ENCODE data around the gene THSD7B. TPM values are rescaled to one million over a fixed set of nuclear protein-coding genes. Genes with fewer than 3 reads are reported as not detected.
A peak's percentile ranks its signal among the peaks of the same experiment; 100 is the strongest.

THSD7B gene
- total RNA-seq, 1 donor from 2014 or later = not detected

DNA sequence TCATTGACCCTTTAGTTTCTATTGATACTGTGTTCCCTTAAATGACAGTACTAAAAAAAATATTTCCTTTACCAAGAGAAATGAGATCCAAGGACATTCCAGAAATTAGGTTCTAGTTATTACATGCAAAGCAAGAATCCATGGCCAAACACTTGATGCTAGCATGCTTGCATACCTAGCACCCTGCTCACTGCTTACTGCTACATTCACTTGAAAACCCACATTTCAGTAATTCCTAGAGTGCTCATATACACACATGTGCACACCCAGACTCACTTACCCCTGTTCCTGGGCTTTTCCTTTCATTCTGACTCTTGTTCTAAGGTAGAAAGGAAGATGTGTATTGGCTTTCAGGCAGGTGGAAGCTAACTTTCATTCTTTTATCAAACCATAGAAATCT lies 395.9 kb downstream of the THSD7B start:
- no peak for FAIRE-seq
- TF ChIP-seq, protein P1, sequence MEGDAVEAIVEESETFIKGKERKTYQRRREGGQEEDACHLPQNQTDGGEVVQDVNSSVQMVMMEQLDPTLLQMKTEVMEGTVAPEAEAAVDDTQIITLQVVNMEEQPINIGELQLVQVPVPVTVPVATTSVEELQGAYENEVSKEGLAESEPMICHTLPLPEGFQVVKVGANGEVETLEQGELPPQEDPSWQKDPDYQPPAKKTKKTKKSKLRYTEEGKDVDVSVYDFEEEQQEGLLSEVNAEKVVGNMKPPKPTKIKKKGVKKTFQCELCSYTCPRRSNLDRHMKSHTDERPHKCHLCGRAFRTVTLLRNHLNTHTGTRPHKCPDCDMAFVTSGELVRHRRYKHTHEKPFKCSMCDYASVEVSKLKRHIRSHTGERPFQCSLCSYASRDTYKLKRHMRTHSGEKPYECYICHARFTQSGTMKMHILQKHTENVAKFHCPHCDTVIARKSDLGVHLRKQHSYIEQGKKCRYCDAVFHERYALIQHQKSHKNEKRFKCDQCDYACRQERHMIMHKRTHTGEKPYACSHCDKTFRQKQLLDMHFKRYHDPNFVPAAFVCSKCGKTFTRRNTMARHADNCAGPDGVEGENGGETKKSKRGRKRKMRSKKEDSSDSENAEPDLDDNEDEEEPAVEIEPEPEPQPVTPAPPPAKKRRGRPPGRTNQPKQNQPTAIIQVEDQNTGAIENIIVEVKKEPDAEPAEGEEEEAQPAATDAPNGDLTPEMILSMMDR (IDR thresholded peaks at IDR 0.05; ENCODE audit: insufficient read depth, low read length, severe bottlenecking) = no peak
- no peak for DNase-seq (ENCODE audit: low read depth)
- H3K36me3 ChIP-seq (ENCODE audit: control insufficient read depth, insufficient read depth, low read length) = no peaks in the 10 kb centered on the region
- H3K4me3 ChIP-seq (ENCODE audit: low read depth, low read length) = no peak overlapping the region
- H3K27me3 ChIP-seq (ENCODE audit: control insufficient read depth, insufficient read depth, low read length) = no peaks in the 10 kb centered on the region

DNA sequence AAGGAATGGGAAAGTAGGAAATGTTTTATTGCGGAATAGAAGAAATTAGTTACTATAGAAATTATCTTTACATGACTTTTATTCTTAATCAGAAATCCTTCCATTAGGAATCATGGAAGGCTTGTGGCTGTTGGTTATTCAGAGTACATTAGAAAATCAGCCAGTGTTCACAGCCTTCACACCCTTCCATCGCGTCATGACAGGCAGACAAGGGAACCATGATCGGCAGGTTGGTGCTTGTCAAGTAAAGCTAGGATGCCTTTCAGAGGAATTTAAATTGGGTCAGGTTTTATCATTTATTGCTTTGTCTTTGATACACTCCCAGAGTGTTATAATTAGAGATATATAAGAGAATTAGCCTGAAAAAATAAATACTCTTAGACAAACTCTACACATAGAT lies 400.6 kb downstream of the THSD7B start:
- FAIRE-seq (no peak), DNase-seq (ENCODE audit: low read depth) (peak; percentile 72)
- Histone ChIP-seq H3K36me3 (ENCODE audit: control insufficient read depth, insufficient read depth, low read length) (no peaks in the 10 kb centered on the region), H3K27me3 (ENCODE audit: control insufficient read depth, insufficient read depth, low read length) (no peaks in the 10 kb centered on the region), H3K4me3 (ENCODE audit: low read depth, low read length) (no peak overlapping the region)
- TF ChIP-seq, protein P1 (IDR thresholded peaks at IDR 0.05; ENCODE audit: insufficient read depth, low read length, severe bottlenecking) = no peak

DNA sequence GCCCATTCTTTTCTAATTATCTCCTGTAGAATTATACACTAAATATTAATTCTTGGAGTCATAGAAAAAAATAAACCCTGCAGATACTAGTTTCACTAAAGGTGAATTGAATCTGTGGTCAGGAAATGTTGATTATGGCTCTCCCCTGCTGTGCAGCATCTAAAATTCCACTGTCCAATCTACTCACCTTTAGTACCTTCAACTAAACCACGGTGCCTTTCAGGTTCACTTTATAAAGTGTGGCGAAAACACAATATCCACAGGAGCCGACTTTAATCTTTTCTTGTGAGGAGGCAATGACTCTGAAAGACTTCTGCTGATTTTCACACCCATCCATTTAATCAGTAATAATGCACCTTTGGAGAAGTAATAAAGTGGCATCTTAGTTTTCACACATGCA lies 402.3 kb downstream of the THSD7B start:
- H3K36me3 ChIP-seq (ENCODE audit: control insufficient read depth, insufficient read depth, low read length) = no peaks in the 10 kb centered on the region
- TF ChIP-seq, protein P1 (IDR thresholded peaks at IDR 0.05; ENCODE audit: insufficient read depth, low read length, severe bottlenecking) = no peak
- no peak overlapping the region for H3K4me3 ChIP-seq (ENCODE audit: low read depth, low read length)
- no peak for FAIRE-seq
- DNase-seq (ENCODE audit: low read depth) = no peak
- H3K27me3 ChIP-seq (ENCODE audit: control insufficient read depth, insufficient read depth, low read length) = no peaks in the 10 kb centered on the region

DNA sequence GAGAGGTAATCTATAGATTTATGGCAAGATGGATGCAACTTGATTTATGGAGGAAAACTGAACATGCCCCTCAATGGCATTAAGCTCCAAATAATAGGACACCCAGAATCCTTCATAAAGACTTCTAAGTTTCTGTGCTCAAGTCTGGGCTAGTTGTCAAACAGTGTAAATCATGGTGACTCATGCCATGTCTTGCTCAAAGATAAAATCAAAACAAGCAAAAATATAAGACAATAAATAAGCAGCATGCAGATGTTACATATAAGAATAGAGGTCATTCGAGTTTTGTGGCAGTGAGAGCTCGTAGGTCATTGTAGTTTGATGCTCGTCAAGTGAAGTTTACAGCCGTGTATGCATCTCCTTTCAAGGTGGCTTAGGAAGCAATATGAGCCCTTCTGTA lies 403.2 kb downstream of the THSD7B start:
- FAIRE-seq = no peak
- no peak overlapping the region for H3K4me3 ChIP-seq (ENCODE audit: low read depth, low read length)
- TF ChIP-seq, protein P1 (IDR thresholded peaks at IDR 0.05; ENCODE audit: insufficient read depth, low read length, severe bottlenecking) = no peak
- no peaks in the 10 kb centered on the region for H3K36me3 ChIP-seq (ENCODE audit: control insufficient read depth, insufficient read depth, low read length)
- peak; percentile 92 for DNase-seq (ENCODE audit: low read depth)
- no peaks in the 10 kb centered on the region for H3K27me3 ChIP-seq (ENCODE audit: control insufficient read depth, insufficient read depth, low read length)

DNA sequence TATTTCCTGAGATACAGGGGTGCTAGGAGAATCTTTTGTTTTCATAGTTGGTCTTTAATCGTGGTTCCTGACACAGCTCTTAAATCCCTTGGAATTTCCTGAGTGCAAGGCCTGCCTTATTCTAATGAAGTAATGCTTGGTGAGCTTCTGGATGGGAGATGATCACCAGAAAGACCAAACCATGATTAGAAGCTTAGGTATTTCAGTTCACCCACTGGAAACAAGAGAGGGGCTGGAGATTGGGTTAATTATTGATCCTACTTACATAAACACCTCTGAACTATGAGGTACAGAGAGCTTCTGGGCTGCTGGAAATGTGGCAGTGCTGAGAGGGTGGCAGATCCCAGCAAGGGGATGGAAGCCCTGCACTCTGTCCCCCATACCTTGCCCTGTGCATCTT lies 406.8 kb downstream of the THSD7B start:
- TF ChIP-seq, protein P1 (IDR thresholded peaks at IDR 0.05; ENCODE audit: insufficient read depth, low read length, severe bottlenecking) = no peak
- DNase-seq (ENCODE audit: low read depth) (no peak), FAIRE-seq (no peak)
- H3K36me3 ChIP-seq (ENCODE audit: control insufficient read depth, insufficient read depth, low read length) = no peaks in the 10 kb centered on the region
- H3K4me3 ChIP-seq (ENCODE audit: low read depth, low read length) = no peak overlapping the region
- no peaks in the 10 kb centered on the region for H3K27me3 ChIP-seq (ENCODE audit: control insufficient read depth, insufficient read depth, low read length)

DNA sequence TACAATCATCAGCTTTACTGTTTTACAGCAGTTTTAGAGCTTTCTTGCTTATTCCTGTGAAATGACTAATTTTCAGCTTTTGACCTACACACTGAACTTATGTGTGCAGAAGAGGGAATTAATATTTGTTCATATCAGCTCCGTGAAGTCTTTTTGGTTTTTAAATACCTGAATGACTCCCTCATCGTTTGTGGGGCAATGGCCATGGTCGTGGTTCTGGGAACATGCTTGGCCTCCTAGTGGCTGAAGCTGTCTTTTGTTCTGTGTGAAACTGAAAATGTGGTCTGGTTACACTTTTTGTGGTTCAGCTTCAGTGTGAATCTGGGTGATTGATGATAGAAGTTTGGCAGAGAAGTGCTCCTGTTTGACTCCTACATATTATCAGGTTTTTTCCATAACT lies 408.1 kb downstream of the THSD7B start:
- Histone ChIP-seq H3K36me3 (ENCODE audit: control insufficient read depth, insufficient read depth, low read length) (no peaks in the 10 kb centered on the region), H3K4me3 (ENCODE audit: low read depth, low read length) (no peak overlapping the region), H3K27me3 (ENCODE audit: control insufficient read depth, insufficient read depth, low read length) (no peaks in the 10 kb centered on the region)
- DNase-seq (ENCODE audit: low read depth) (peak; percentile 60), FAIRE-seq (no peak)
- TF ChIP-seq, protein P1 (IDR thresholded peaks at IDR 0.05; ENCODE audit: insufficient read depth, low read length, severe bottlenecking) = peak; percentile 58

Data from bronchial epithelial cell (primary cell).